ENCODE results near the gene CDH13. TPM values are rescaled to one million over a fixed set of nuclear protein-coding genes. Genes with fewer than 3 reads are reported as not detected.

The CDH13 gene
- total RNA-seq, 1 donor from 2014 or later: not detected

DNA sequence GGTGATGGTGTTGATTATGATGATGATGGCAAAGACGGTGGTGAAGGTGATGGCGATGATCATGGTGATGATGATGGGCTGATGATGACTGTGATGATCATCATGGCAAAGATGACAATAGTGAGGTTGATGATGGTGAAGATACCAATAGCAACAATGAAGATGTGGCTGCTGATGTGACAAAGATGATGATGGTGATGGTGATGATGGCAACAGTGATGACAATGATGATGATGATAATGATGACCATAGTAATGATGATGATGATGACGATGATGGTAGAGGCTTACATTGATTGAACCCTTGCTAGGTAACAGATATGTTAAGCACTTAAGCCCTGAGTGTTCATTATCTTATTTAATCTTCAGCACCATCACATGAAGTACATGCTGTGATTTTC lies 817.2 kb downstream of the CDH13 start:
- ChIA-PET POLR2A (no interaction called here), CTCF (no interaction called here)
- Mint-ChIP-seq H3K4me3 (no peak overlapping the region), H3K27me3 (no peaks in the 10 kb centered on the region), H3K4me1 (no peaks in the 10 kb centered on the region), H3K36me3 (ENCODE audit: low read depth) (no peaks in the 10 kb centered on the region), H3K9me3 (no peaks in the 10 kb centered on the region), H3K27ac (no peak overlapping the region)
- TF ChIP-seq, protein P1, sequence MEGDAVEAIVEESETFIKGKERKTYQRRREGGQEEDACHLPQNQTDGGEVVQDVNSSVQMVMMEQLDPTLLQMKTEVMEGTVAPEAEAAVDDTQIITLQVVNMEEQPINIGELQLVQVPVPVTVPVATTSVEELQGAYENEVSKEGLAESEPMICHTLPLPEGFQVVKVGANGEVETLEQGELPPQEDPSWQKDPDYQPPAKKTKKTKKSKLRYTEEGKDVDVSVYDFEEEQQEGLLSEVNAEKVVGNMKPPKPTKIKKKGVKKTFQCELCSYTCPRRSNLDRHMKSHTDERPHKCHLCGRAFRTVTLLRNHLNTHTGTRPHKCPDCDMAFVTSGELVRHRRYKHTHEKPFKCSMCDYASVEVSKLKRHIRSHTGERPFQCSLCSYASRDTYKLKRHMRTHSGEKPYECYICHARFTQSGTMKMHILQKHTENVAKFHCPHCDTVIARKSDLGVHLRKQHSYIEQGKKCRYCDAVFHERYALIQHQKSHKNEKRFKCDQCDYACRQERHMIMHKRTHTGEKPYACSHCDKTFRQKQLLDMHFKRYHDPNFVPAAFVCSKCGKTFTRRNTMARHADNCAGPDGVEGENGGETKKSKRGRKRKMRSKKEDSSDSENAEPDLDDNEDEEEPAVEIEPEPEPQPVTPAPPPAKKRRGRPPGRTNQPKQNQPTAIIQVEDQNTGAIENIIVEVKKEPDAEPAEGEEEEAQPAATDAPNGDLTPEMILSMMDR (IDR thresholded peaks at IDR 0.05): no peak
- ATAC-seq (ENCODE audit: low read depth) (no peak), DNase-seq (no peak)
- intact Hi-C loops (cut with micrococcal nuclease): no loop called here

DNA sequence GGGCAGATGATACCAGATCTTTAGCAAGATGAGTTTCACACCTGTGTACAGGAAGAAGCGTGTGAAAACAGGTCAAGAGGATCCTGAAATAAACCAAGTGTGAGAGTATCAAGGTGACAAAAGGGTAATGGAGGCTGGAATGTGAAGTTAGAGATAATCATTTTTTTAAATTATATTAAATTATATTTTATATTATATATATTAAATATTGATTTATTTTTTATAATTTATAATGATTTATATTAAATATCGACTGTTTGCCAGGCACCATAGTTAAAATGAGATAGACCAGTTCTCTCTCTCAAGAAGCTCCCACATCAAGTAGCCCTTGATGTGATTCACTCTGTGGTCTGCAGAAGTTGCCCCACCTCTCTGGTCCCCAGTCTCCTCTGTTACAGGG lies 820.8 kb downstream of the CDH13 start:
- no peak overlapping the region for H3K4me3 Mint-ChIP-seq
- no peaks in the 10 kb centered on the region for H3K9me3 Mint-ChIP-seq
- CTCF ChIA-PET: interaction anchor here (1.0 to 3.8 kb wide), 2 partner anchors 9 to 1184 kb away, joined by 3 to 19 read pairs; no protein-coding TSS in a partner anchor
- H3K27me3 Mint-ChIP-seq: no peaks in the 10 kb centered on the region
- no peak overlapping the region for H3K27ac Mint-ChIP-seq
- TF ChIP-seq, protein P1 (IDR thresholded peaks at IDR 0.05): no peak
- no peaks in the 10 kb centered on the region for H3K4me1 Mint-ChIP-seq
- no peaks in the 10 kb centered on the region for H3K36me3 Mint-ChIP-seq (ENCODE audit: low read depth)
- POLR2A ChIA-PET: no interaction called here
- no peak for DNase-seq
- ATAC-seq (ENCODE audit: low read depth): no peak
- intact Hi-C loops (cut with micrococcal nuclease): no loop called here

DNA sequence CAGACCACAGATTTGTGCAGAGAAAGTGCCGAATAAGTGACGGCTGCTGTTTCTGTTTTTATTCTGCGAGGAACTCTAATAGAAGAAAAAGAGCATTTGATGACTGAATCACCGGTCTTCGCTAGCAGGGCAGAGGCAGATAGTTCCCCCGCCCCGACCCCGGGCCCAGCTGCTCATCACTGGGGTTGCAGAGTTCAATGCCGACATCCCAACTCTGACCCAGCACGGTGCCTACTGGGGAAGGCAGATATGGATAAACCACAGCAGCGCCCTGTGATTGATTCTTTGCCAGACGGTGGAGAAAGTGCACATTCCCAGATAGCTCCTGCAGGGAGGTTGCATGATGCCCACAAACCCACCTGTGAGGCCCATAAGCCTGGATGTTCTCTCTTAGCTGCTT lies 823.1 kb downstream of the CDH13 start:
- H3K4me3 Mint-ChIP-seq: no peak overlapping the region
- CTCF ChIA-PET: no interaction called here
- no peak overlapping the region for H3K27ac Mint-ChIP-seq
- TF ChIP-seq, protein P1 (IDR thresholded peaks at IDR 0.05): no peak
- POLR2A ChIA-PET: no interaction called here
- no peaks in the 10 kb centered on the region for H3K9me3 Mint-ChIP-seq
- H3K27me3 Mint-ChIP-seq: no peaks in the 10 kb centered on the region
- no peaks in the 10 kb centered on the region for H3K4me1 Mint-ChIP-seq
- no peaks in the 10 kb centered on the region for H3K36me3 Mint-ChIP-seq (ENCODE audit: low read depth)
- DNase-seq (no peak), ATAC-seq (ENCODE audit: low read depth) (no peak)
- intact Hi-C loops (cut with micrococcal nuclease): no loop called here

DNA sequence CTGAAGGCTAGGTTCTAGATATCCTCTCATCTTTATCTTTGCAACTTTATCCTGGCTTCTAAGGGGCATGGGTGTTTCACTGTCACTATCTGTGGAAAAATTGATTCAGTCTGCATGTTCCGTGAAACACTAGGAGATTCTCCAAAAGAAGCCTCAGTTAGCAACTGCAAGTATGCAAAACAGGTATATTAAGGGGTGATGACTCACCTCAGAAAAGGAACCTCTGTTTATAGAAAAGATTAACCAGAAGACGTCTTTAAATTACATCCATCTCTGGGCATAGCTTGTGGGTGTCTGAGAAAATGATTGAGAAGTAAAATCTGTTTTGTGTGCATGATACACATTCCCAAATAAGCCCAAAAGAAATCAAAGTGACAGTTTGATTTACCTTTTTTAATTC lies 827.2 kb downstream of the CDH13 start:
- ATAC-seq (ENCODE audit: low read depth): no peak
- intact Hi-C loops (cut with micrococcal nuclease): no loop called here
- H3K27me3 Mint-ChIP-seq: no peaks in the 10 kb centered on the region
- no peaks in the 10 kb centered on the region for H3K36me3 Mint-ChIP-seq (ENCODE audit: low read depth)
- no peaks in the 10 kb centered on the region for H3K4me1 Mint-ChIP-seq
- TF ChIP-seq, protein P1 (IDR thresholded peaks at IDR 0.05): no peak
- H3K27ac Mint-ChIP-seq: no peak overlapping the region
- POLR2A ChIA-PET: no interaction called here
- H3K9me3 Mint-ChIP-seq: no peaks in the 10 kb centered on the region
- CTCF ChIA-PET: no interaction called here
- no peak for DNase-seq
- no peak overlapping the region for H3K4me3 Mint-ChIP-seq

DNA sequence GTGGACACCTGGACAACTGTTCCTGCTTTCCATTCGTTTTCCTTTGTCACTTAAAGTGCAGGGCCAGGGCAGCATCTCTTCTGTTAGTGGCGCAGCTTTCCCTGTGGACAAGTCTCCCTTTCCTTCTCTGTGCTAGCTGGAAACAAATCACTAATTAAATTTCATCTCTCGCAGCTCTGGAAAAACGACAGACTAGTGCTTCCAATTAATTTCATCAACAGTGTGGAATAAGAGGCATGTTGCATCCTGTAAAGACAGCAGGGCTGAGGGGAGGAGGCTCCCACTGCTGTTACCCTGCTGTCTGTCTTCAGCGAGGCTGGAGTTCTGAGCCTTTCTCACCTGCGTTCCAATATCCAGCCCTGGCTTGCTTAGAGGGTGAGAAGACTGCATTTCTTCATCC lies 828.9 kb downstream of the CDH13 start:
- H3K36me3 Mint-ChIP-seq (ENCODE audit: low read depth): no peaks in the 10 kb centered on the region
- H3K4me3 Mint-ChIP-seq: no peak overlapping the region
- POLR2A ChIA-PET: no interaction called here

More for the DNA sequence above, 828.9 kb downstream of the CDH13 start:
- DNase-seq (no peak), ATAC-seq (ENCODE audit: low read depth) (no peak)
- Mint-ChIP-seq H3K4me1 (no peaks in the 10 kb centered on the region), H3K9me3 (no peaks in the 10 kb centered on the region), H3K27ac (no peak overlapping the region), H3K27me3 (no peaks in the 10 kb centered on the region)
- TF ChIP-seq, protein P1 (IDR thresholded peaks at IDR 0.05): no peak
- CTCF ChIA-PET: no interaction called here
- intact Hi-C loops (cut with micrococcal nuclease): no loop called here

Measured in activated B cell treated with CpG ODN at 0.5 μM for 24 hours (primary cell).